A673 (cell line): ENCODE measurements around the gene DTNA. TPM values are rescaled to one million over a fixed set of nuclear protein-coding genes. Genes with fewer than 3 reads are reported as not detected.

Source experiments
- BruUV-seq: library from RNA; stranded (reverse); fragments of 400-500 nt; replicated peaks from 2 replicates; lab custom pipeline; 2021; lab: Mats Ljungman, UMichigan
- CTCF ChIA-PET: fragments of 300-600 bp; sonication (Branson Sonifier 250); formaldehyde crosslinking; loops from one replicate; lab custom pipeline; 2022; ENCODE audit warnings: antibody characterized with exemption; lab: Charles Lee
- POLR2A ChIA-PET: fragments of 300-600 bp; sonication (Branson Sonifier 250); formaldehyde crosslinking; loops from one replicate; lab custom pipeline; 2022; ENCODE audit warnings: antibody characterized with exemption; ENCODE audit not compliant: low non-redundant PET; lab: Charles Lee
- DNase-seq: peaks from one replicate; pipeline ENCODE4 v3.0.0-alpha.2; 2015; ENCODE audit warnings: low spot score
- H3K27ac ChIP-seq: fragments of 200-600 bp; sonication (generic); 2 replicates; pipeline ENCODE4 v1.5.1; 2016; ENCODE audit warnings: mixed run types, low read depth, mild to moderate bottlenecking, mixed read lengths, antibody characterized with exemption, low read length; ENCODE audit not compliant: poor library complexity, severe bottlenecking
- H3K27me3 ChIP-seq: fragments of 200-600 bp; sonication (generic); replicated peaks from 2 replicates; pipeline ENCODE4 v1.6.1; 2017; ENCODE audit warnings: mixed run types, low read depth, mild to moderate bottlenecking, mixed read lengths, antibody characterized with exemption, low read length; ENCODE audit not compliant: insufficient read depth, poor library complexity
- H3K36me3 ChIP-seq: fragments of 200-600 bp; sonication (generic); 2 replicates; pipeline ENCODE4 v1.6.1; 2016; ENCODE audit warnings: mixed run types, mild to moderate bottlenecking, mixed read lengths, antibody characterized with exemption, low read length; ENCODE audit not compliant: insufficient read depth, poor library complexity, severe bottlenecking
- H3K4me1 ChIP-seq: fragments of 200-600 bp; sonication (generic); 2 replicates; pipeline ENCODE4 v1.6.1; 2017; ENCODE audit warnings: mixed run types, mild to moderate bottlenecking, mixed read lengths, antibody characterized with exemption, low read length; ENCODE audit not compliant: insufficient read depth, poor library complexity, severe bottlenecking
- H3K4me3 ChIP-seq: fragments of 200-600 bp; sonication (generic); 2 replicates; pipeline ENCODE4 v1.5.1; 2016; ENCODE audit warnings: low read depth, mixed run types, mild to moderate bottlenecking, mixed read lengths, low read length; ENCODE audit not compliant: poor library complexity, severe bottlenecking
- H3K9me3 ChIP-seq: fragments of 200-600 bp; sonication (generic); 2 replicates; pipeline ENCODE4 v1.6.1; 2016; ENCODE audit warnings: mixed run types, low read depth, mild to moderate bottlenecking, mixed read lengths, antibody characterized with exemption, low read length; ENCODE audit not compliant: poor library complexity, severe bottlenecking
- EZH2 ChIP-seq: fragments of 200-600 bp; sonication (generic); IDR thresholded peaks from 2 replicates; pipeline ENCODE4 v1.6.1; 2017; ENCODE audit warnings: borderline replicate concordance, low read depth, mild to moderate bottlenecking, mixed read lengths, antibody characterized with exemption, low read length; ENCODE audit not compliant: poor library complexity, severe bottlenecking
- intact Hi-C: fragments of 100-400 bp; cut with micrococcal nuclease; formaldehyde crosslinking; loops from one replicate; pipeline ENCODE4 v1.10.0; 2022; ENCODE audit not compliant: unreplicated experiment
- total RNA-seq: library from RNA; stranded (reverse); gene quantifications from 2 replicates; pipeline ENCODE4 v1.2.3, GENCODE V29; 2021
- TF ChIP-seq, protein P1 (sequence below): fragments of 300-800, 200-600 bp; sonication (generic); conservative IDR thresholded peaks from 2 replicates; pipeline ENCODE4 v1.5.1; 2017; ENCODE audit warnings: low read depth, mild to moderate bottlenecking, antibody characterized with exemption, low read length, moderate library complexity, mixed read lengths

The DTNA gene
- total RNA-seq, 1 experiment from 2014 or later: 18.6 TPM

DNA sequence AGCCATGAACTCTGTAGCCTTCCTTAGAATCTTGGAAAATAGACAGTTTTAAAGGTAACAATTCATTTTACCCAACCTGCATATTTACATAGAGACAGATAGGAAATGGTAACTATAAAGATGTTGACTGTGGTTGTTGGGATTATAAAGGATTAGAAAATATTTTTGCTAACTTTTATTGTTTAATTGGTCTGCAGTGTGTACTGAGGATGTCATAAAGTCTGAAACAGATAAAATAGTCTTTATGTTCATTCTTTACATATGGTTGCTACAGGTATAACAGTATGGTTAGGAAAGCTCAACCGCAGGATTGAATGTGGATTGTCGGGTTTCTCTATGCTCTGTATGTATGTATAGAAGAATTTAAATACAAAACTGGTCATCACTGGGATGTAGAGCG lies 7.3 kb upstream of the DTNA start:
- BruUV-seq: no TSS peak
- TF ChIP-seq, protein P1, sequence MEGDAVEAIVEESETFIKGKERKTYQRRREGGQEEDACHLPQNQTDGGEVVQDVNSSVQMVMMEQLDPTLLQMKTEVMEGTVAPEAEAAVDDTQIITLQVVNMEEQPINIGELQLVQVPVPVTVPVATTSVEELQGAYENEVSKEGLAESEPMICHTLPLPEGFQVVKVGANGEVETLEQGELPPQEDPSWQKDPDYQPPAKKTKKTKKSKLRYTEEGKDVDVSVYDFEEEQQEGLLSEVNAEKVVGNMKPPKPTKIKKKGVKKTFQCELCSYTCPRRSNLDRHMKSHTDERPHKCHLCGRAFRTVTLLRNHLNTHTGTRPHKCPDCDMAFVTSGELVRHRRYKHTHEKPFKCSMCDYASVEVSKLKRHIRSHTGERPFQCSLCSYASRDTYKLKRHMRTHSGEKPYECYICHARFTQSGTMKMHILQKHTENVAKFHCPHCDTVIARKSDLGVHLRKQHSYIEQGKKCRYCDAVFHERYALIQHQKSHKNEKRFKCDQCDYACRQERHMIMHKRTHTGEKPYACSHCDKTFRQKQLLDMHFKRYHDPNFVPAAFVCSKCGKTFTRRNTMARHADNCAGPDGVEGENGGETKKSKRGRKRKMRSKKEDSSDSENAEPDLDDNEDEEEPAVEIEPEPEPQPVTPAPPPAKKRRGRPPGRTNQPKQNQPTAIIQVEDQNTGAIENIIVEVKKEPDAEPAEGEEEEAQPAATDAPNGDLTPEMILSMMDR: no peak
- TF ChIP-seq EZH2: no peak
- H3K4me3 ChIP-seq: no peak overlapping the region
- H3K36me3 ChIP-seq: no peaks in the 10 kb centered on the region
- peaks cover 16% of the 10 kb centered on the region for H3K4me1 ChIP-seq
- no peak for DNase-seq
- no peaks in the 10 kb centered on the region for H3K27me3 ChIP-seq
- intact Hi-C loops: loop anchor here (5.0 kb wide), 1 partner anchor 41 kb away; no protein-coding TSS in a partner anchor
- H3K27ac ChIP-seq: no peak overlapping the region
- CTCF ChIA-PET: no interaction called here
- POLR2A ChIA-PET: no interaction called here
- H3K9me3 ChIP-seq: no peaks in the 10 kb centered on the region

DNA sequence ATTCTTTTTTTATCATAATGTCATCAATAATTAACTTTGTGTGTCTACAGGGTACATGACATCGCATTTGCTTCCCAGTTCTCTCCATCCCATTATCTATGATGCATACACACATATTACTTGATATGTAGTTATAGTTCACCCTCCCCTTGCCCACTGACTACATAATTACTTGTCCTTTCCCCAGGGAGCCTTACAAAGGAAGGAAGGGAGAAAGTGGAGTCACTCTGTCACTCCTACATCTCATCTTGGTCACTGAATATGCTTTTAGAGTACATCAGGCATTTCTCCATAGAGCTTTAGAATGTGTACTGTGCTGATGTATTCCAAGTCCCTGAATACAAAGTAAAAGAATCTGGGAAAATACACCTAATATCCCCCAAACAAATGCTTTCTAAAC lies 6.0 kb upstream of the DTNA start:
- H3K4me3 ChIP-seq: no peak overlapping the region
- TF ChIP-seq, protein P1: no peak
- TF ChIP-seq EZH2: no peak
- peaks cover 26% of the 10 kb centered on the region for H3K4me1 ChIP-seq
- no peaks in the 10 kb centered on the region for H3K9me3 ChIP-seq
- peak; percentile 50 for DNase-seq
- H3K27me3 ChIP-seq: no peaks in the 10 kb centered on the region
- ChIA-PET POLR2A (no interaction called here), CTCF (interaction anchor here (1.5 kb wide), 1 partner anchor 43 kb away, joined by 4 read pairs; no protein-coding TSS in a partner anchor)
- no TSS peak for BruUV-seq
- no peak overlapping the region for H3K27ac ChIP-seq
- intact Hi-C loops: loop anchor here (5.0 kb wide), 1 partner anchor 42 kb away; no protein-coding TSS in a partner anchor
- no peaks in the 10 kb centered on the region for H3K36me3 ChIP-seq

DNA sequence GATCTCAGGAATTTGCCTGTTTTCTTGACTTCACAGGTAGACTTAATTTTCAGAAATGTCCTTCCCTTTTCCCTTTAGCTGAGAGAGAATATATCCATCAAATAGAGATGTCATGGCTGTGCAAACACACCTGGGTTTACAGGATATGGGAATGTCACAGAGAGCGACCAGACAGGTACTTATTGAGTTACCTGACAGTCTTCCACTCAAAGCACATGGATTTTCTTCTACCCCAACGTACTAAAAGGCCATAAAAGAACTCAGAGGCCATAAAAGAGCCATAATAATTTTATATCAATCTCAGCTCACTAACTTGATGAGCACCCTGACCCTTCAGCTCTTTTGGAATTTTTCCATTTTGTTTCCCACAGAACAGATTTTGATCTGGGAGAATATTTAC lies 5.3 kb upstream of the DTNA start:
- Histone ChIP-seq H3K9me3 (no peaks in the 10 kb centered on the region), H3K36me3 (no peaks in the 10 kb centered on the region), H3K27ac (no peak overlapping the region), H3K4me1 (peaks cover 33% of the 10 kb centered on the region), H3K27me3 (no peaks in the 10 kb centered on the region), H3K4me3 (no peak overlapping the region)
- no TSS peak for BruUV-seq
- DNase-seq: no peak
- POLR2A ChIA-PET: interaction anchor here (0.6 kb wide), 1 partner anchor 84 kb away, joined by 3 read pairs; no protein-coding TSS in a partner anchor
- intact Hi-C loops: loop anchor here (5.0 kb wide), 1 partner anchor 43 kb away; no protein-coding TSS in a partner anchor
- CTCF ChIA-PET: interaction anchor here (1.5 kb wide), 1 partner anchor 43 kb away, joined by 4 read pairs; no protein-coding TSS in a partner anchor
- TF ChIP-seq EZH2: no peak
- TF ChIP-seq, protein P1: no peak
